ENCODE results near the gene MYCBPAP. TPM values are rescaled to one million over a fixed set of nuclear protein-coding genes. Genes with fewer than 3 reads are reported as not detected.

Gene MYCBPAP
- total RNA-seq, 2 donors from 2014 or later = 0.16 to 0.19 TPM

- Histone ChIP-seq H3K4me1 (peaks cover 0 to 23% of the 10 kb centered on the region in 2 donors), H3K4me3 (no peak overlapping the region), H3K36me3 (no peaks in the 10 kb centered on the region), H3K9me3 (no peaks in the 10 kb centered on the region), H3K27ac (no peak overlapping the region), H3K27me3 (no peaks in the 10 kb centered on the region)
- DNase-seq (ENCODE audit: low spot score) = no peak
- no peak for TF ChIP-seq CTCF (IDR thresholded peaks at IDR 0.05)
Observed at GRCh38 chr17:50569592-50569991, 61.4 kb downstream of the MYCBPAP start.

GRCh38 chr17:50570032-50570431 is 61.8 kb downstream of the MYCBPAP start:
- peaks cover 0 to 18% of the 10 kb centered on the region in 2 donors for H3K4me1 ChIP-seq
- no peaks in the 10 kb centered on the region for H3K36me3 ChIP-seq
- H3K27me3 ChIP-seq = no peaks in the 10 kb centered on the region
- H3K4me3 ChIP-seq = no peak overlapping the region
- no peak overlapping the region for H3K27ac ChIP-seq
- no peak for DNase-seq (ENCODE audit: low spot score)
- TF ChIP-seq CTCF (IDR thresholded peaks at IDR 0.05) = no peak
- H3K9me3 ChIP-seq = no peaks in the 10 kb centered on the region

GRCh38 chr17:50570528-50570927 is 62.3 kb downstream of the MYCBPAP start:
- peaks cover 0 to 13% of the 10 kb centered on the region in 2 donors for H3K4me1 ChIP-seq
- no peaks in the 10 kb centered on the region for H3K27me3 ChIP-seq
- DNase-seq (ENCODE audit: low spot score) = no peak
- TF ChIP-seq CTCF (IDR thresholded peaks at IDR 0.05) = no peak
- no peaks in the 10 kb centered on the region for H3K9me3 ChIP-seq
- H3K4me3 ChIP-seq = no peak overlapping the region
- H3K27ac ChIP-seq = no peak overlapping the region
- no peaks in the 10 kb centered on the region for H3K36me3 ChIP-seq

- no peak for TF ChIP-seq CTCF (IDR thresholded peaks at IDR 0.05)
- no peaks in the 10 kb centered on the region for H3K27me3 ChIP-seq
- peaks cover 0 to 2% of the 10 kb centered on the region in 2 donors for H3K4me1 ChIP-seq
- no peaks in the 10 kb centered on the region for H3K36me3 ChIP-seq
- no peaks in the 10 kb centered on the region for H3K9me3 ChIP-seq
- no peak overlapping the region for H3K27ac ChIP-seq
- DNase-seq (ENCODE audit: low spot score) = no peak
- H3K4me3 ChIP-seq = no peak overlapping the region
Observed at GRCh38 chr17:50571681-50572080, 63.4 kb downstream of the MYCBPAP start.

GRCh38 chr17:50572541-50572940 is 64.3 kb downstream of the MYCBPAP start:
- no peaks in the 10 kb centered on the region for H3K9me3 ChIP-seq
- H3K27me3 ChIP-seq = no peaks in the 10 kb centered on the region
- no peak overlapping the region for H3K27ac ChIP-seq
- no peak overlapping the region for H3K4me3 ChIP-seq
- no peaks in the 10 kb centered on the region for H3K4me1 ChIP-seq
- no peak for DNase-seq (ENCODE audit: low spot score)
- no peaks in the 10 kb centered on the region for H3K36me3 ChIP-seq
- TF ChIP-seq CTCF (IDR thresholded peaks at IDR 0.05) = no peak

GRCh38 chr17:50573866-50574611 is 65.8 kb downstream of the MYCBPAP start:
- H3K4me1 ChIP-seq = no peaks in the 10 kb centered on the region
- H3K4me3 ChIP-seq = no peak overlapping the region
- DNase-seq (ENCODE audit: low spot score) = no peak
- TF ChIP-seq CTCF (IDR thresholded peaks at IDR 0.05) = no peak
- no peaks in the 10 kb centered on the region for H3K9me3 ChIP-seq
- no peaks in the 10 kb centered on the region for H3K27me3 ChIP-seq
- H3K27ac ChIP-seq = no peak overlapping the region
- H3K36me3 ChIP-seq = no peaks in the 10 kb centered on the region
